ENCODE measurements around the gene IGFBP4. TPM values are rescaled to one million over a fixed set of nuclear protein-coding genes. Genes with fewer than 3 reads are reported as not detected.

IGFBP4 gene
- total RNA-seq, 1 donor from 2014 or later: 176 TPM

GRCh38 chr17:40500190-40500589, 56.9 kb downstream of the IGFBP4 start:
- intact Hi-C loops (cut with micrococcal nuclease): no loop called here
- ATAC-seq (no peak), DNase-seq (no peak)

- intact Hi-C loops (cut with micrococcal nuclease): no loop called here
- no peak for DNase-seq
- ATAC-seq: no peak
Observed at GRCh38 chr17:40500709-40501108, 57.5 kb downstream of the IGFBP4 start.

- DNase-seq (no peak), ATAC-seq (no peak)
- intact Hi-C loops (cut with micrococcal nuclease): no loop called here
Observed at GRCh38 chr17:40501499-40501911, 58.3 kb downstream of the IGFBP4 start, which contains the start of gene TNS4. TNS4 (minus strand) TSS chr17:40501623; CDS start chr17:40496425, 5,198 bp downstream.

GRCh38 chr17:40502716-40503115, 59.5 kb downstream of the IGFBP4 start:
- ATAC-seq: no peak
- DNase-seq: no peak
- intact Hi-C loops (cut with micrococcal nuclease): no loop called here

- intact Hi-C loops (cut with micrococcal nuclease): no loop called here
- ATAC-seq (no peak), DNase-seq (no peak)
Observed at GRCh38 chr17:40503154-40503553, 59.9 kb downstream of the IGFBP4 start.

- DNase-seq (no peak), ATAC-seq (no peak)
- intact Hi-C loops (cut with micrococcal nuclease): no loop called here
Observed at GRCh38 chr17:40506786-40507185, 63.5 kb downstream of the IGFBP4 start.

Other genes with a start within 250 kb of the IGFBP4 start
- 11.3 TPM for gene WIPF2, start 224.1 kb upstream of the IGFBP4 start, total RNA-seq
- gene CDC6, start 155.6 kb upstream of the IGFBP4 start, total RNA-seq: 0.99 TPM
- gene RARA, start 134.3 kb upstream of the IGFBP4 start, total RNA-seq: 18.6 TPM
- gene GJD3, start 78.7 kb upstream of the IGFBP4 start, total RNA-seq: 1.2 TPM
- 1.1 TPM for gene TOP2A, start 25.6 kb upstream of the IGFBP4 start, total RNA-seq
- gene TNS4, start 58.2 kb downstream of the IGFBP4 start, total RNA-seq: not detected
- 0.22 TPM for gene CCR7, start 122.0 kb downstream of the IGFBP4 start, total RNA-seq
- gene SMARCE1, start 204.4 kb downstream of the IGFBP4 start, total RNA-seq: 59.8 TPM
- not detected for gene KRT222, start 221.7 kb downstream of the IGFBP4 start, total RNA-seq

Measured in left ventricle myocardium superior (tissue), 1 donor.